ENCODE measurements around the gene UVRAG.

The UVRAG gene

GRCh38 chr11:75800136-75800675 lies 14.8 kb upstream of the UVRAG start:
- Histone ChIP-seq H3K4me3 (ENCODE audit: low read depth in 1 of 2, low read length in 2 of 2) (no peak overlapping the region), H3K27me3 (ENCODE audit: low read depth, low read length) (no peaks in the 10 kb centered on the region), H3K4me1 (ENCODE audit: control insufficient read depth in 1 of 2, insufficient read depth in 2 of 2, low read length in 2 of 2) (no peaks in the 10 kb centered on the region), H3K36me3 (ENCODE audit: control insufficient read depth in 1 of 2, insufficient read depth in 2 of 2, low read length in 2 of 2) (no peaks in the 10 kb centered on the region), H3K27ac (ENCODE audit: low read length) (no peak overlapping the region), H3K9me3 (ENCODE audit: control insufficient read depth in 1 of 2, low read length in 2 of 2) (no peaks in the 10 kb centered on the region)

GRCh38 chr11:75800728-75801361 lies 14.2 kb upstream of the UVRAG start:
- Histone ChIP-seq H3K4me1 (ENCODE audit: control insufficient read depth in 1 of 2, insufficient read depth in 2 of 2, low read length in 2 of 2) (no peaks in the 10 kb centered on the region), H3K27ac (ENCODE audit: low read length) (no peak overlapping the region), H3K4me3 (ENCODE audit: low read depth in 1 of 2, low read length in 2 of 2) (no peak overlapping the region), H3K27me3 (ENCODE audit: low read depth, low read length) (no peaks in the 10 kb centered on the region), H3K36me3 (ENCODE audit: control insufficient read depth in 1 of 2, insufficient read depth in 2 of 2, low read length in 2 of 2) (no peaks in the 10 kb centered on the region), H3K9me3 (ENCODE audit: control insufficient read depth in 1 of 2, low read length in 2 of 2) (no peaks in the 10 kb centered on the region)

- Histone ChIP-seq H3K27ac (ENCODE audit: low read length) (no peak overlapping the region), H3K9me3 (ENCODE audit: control insufficient read depth in 1 of 2, low read length in 2 of 2) (no peaks in the 10 kb centered on the region), H3K27me3 (ENCODE audit: low read depth, low read length) (no peaks in the 10 kb centered on the region), H3K36me3 (ENCODE audit: control insufficient read depth in 1 of 2, insufficient read depth in 2 of 2, low read length in 2 of 2) (no peaks in the 10 kb centered on the region), H3K4me1 (ENCODE audit: control insufficient read depth in 1 of 2, insufficient read depth in 2 of 2, low read length in 2 of 2) (no peaks in the 10 kb centered on the region), H3K4me3 (ENCODE audit: low read depth in 1 of 2, low read length in 2 of 2) (no peak overlapping the region)
Measured at GRCh38 chr11:75801362-75802020, 13.5 kb upstream of the UVRAG start.

GRCh38 chr11:75802021-75802912 lies 12.7 kb upstream of the UVRAG start:
- Histone ChIP-seq H3K36me3 (ENCODE audit: control insufficient read depth in 1 of 2, insufficient read depth in 2 of 2, low read length in 2 of 2) (no peaks in the 10 kb centered on the region), H3K9me3 (ENCODE audit: control insufficient read depth in 1 of 2, low read length in 2 of 2) (no peaks in the 10 kb centered on the region), H3K4me1 (ENCODE audit: control insufficient read depth in 1 of 2, insufficient read depth in 2 of 2, low read length in 2 of 2) (no peaks in the 10 kb centered on the region), H3K27ac (ENCODE audit: low read length) (no peak overlapping the region), H3K27me3 (ENCODE audit: low read depth, low read length) (no peaks in the 10 kb centered on the region), H3K4me3 (ENCODE audit: low read depth in 1 of 2, low read length in 2 of 2) (no peak overlapping the region)

- no peaks in the 10 kb centered on the region for H3K36me3 ChIP-seq (ENCODE audit: control insufficient read depth in 1 of 2, insufficient read depth in 2 of 2, low read length in 2 of 2)
- no peaks in the 10 kb centered on the region for H3K9me3 ChIP-seq (ENCODE audit: control insufficient read depth in 1 of 2, low read length in 2 of 2)
- H3K27ac ChIP-seq (ENCODE audit: low read length): no peak overlapping the region
- no peaks in the 10 kb centered on the region for H3K4me1 ChIP-seq (ENCODE audit: control insufficient read depth in 1 of 2, insufficient read depth in 2 of 2, low read length in 2 of 2)
- H3K27me3 ChIP-seq (ENCODE audit: low read depth, low read length): no peaks in the 10 kb centered on the region
- no peak overlapping the region for H3K4me3 ChIP-seq (ENCODE audit: low read depth in 1 of 2, low read length in 2 of 2)
Measured at GRCh38 chr11:75802913-75803820, 11.8 kb upstream of the UVRAG start.

GRCh38 chr11:75809111-75809510 lies 5.9 kb upstream of the UVRAG start:
- no peaks in the 10 kb centered on the region for H3K27me3 ChIP-seq (ENCODE audit: low read depth, low read length)

GRCh38 chr11:75809991-75810390 lies 5.0 kb upstream of the UVRAG start:
- Histone ChIP-seq H3K27ac (ENCODE audit: low read length) (no peak overlapping the region), H3K4me3 (ENCODE audit: low read depth in 1 of 2, low read length in 2 of 2) (no peak overlapping the region), H3K4me1 (ENCODE audit: control insufficient read depth in 1 of 2, insufficient read depth in 2 of 2, low read length in 2 of 2) (peaks cover 0 to 7% of the 10 kb centered on the region in 2 donors), H3K9me3 (ENCODE audit: control insufficient read depth in 1 of 2, low read length in 2 of 2) (no peaks in the 10 kb centered on the region), H3K36me3 (ENCODE audit: control insufficient read depth in 1 of 2, insufficient read depth in 2 of 2, low read length in 2 of 2) (no peaks in the 10 kb centered on the region), H3K27me3 (ENCODE audit: low read depth, low read length) (no peaks in the 10 kb centered on the region)

More at GRCh38 chr11:75809111-75809510, 5.9 kb upstream of the UVRAG start:
- Histone ChIP-seq H3K27ac (ENCODE audit: low read length) (no peak overlapping the region), H3K4me3 (ENCODE audit: low read depth in 1 of 2, low read length in 2 of 2) (no peak overlapping the region), H3K36me3 (ENCODE audit: control insufficient read depth in 1 of 2, insufficient read depth in 2 of 2, low read length in 2 of 2) (no peaks in the 10 kb centered on the region), H3K9me3 (ENCODE audit: control insufficient read depth in 1 of 2, low read length in 2 of 2) (no peaks in the 10 kb centered on the region), H3K4me1 (ENCODE audit: control insufficient read depth in 1 of 2, insufficient read depth in 2 of 2, low read length in 2 of 2) (peaks cover 0 to 4% of the 10 kb centered on the region in 2 donors)

GRCh38 chr11:75810637-75811390 lies 4.2 kb upstream of the UVRAG start:
- Histone ChIP-seq H3K27me3 (ENCODE audit: low read depth, low read length) (no peaks in the 10 kb centered on the region), H3K4me1 (ENCODE audit: control insufficient read depth in 1 of 2, insufficient read depth in 2 of 2, low read length in 2 of 2) (peaks cover 0 to 7% of the 10 kb centered on the region in 2 donors), H3K27ac (ENCODE audit: low read length) (no peak overlapping the region), H3K36me3 (ENCODE audit: control insufficient read depth in 1 of 2, insufficient read depth in 2 of 2, low read length in 2 of 2) (no peaks in the 10 kb centered on the region), H3K4me3 (ENCODE audit: low read depth in 1 of 2, low read length in 2 of 2) (no peak overlapping the region), H3K9me3 (ENCODE audit: control insufficient read depth in 1 of 2, low read length in 2 of 2) (no peaks in the 10 kb centered on the region)

GRCh38 chr11:75811485-75811884 lies 3.5 kb upstream of the UVRAG start:
- Histone ChIP-seq H3K27ac (ENCODE audit: low read length) (no peak overlapping the region), H3K36me3 (ENCODE audit: control insufficient read depth in 1 of 2, insufficient read depth in 2 of 2, low read length in 2 of 2) (no peaks in the 10 kb centered on the region), H3K4me3 (ENCODE audit: low read depth in 1 of 2, low read length in 2 of 2) (no peak overlapping the region), H3K4me1 (ENCODE audit: control insufficient read depth in 1 of 2, insufficient read depth in 2 of 2, low read length in 2 of 2) (peaks cover 5 to 9% of the 10 kb centered on the region in 2 donors), H3K27me3 (ENCODE audit: low read depth, low read length) (no peaks in the 10 kb centered on the region), H3K9me3 (ENCODE audit: control insufficient read depth in 1 of 2, low read length in 2 of 2) (no peaks in the 10 kb centered on the region)

- H3K27me3 ChIP-seq (ENCODE audit: low read depth, low read length): no peaks in the 10 kb centered on the region
- no peaks in the 10 kb centered on the region for H3K9me3 ChIP-seq (ENCODE audit: control insufficient read depth in 1 of 2, low read length in 2 of 2)
- H3K36me3 ChIP-seq (ENCODE audit: control insufficient read depth in 1 of 2, insufficient read depth in 2 of 2, low read length in 2 of 2): no peaks in the 10 kb centered on the region
- H3K4me1 ChIP-seq (ENCODE audit: control insufficient read depth in 1 of 2, insufficient read depth in 2 of 2, low read length in 2 of 2): peaks cover 14 to 16% of the 10 kb centered on the region in 2 donors
- H3K27ac ChIP-seq (ENCODE audit: low read length): no peak overlapping the region
- no peak overlapping the region for H3K4me3 ChIP-seq (ENCODE audit: low read depth in 1 of 2, low read length in 2 of 2)
Measured at GRCh38 chr11:75812542-75813040, 2.4 kb upstream of the UVRAG start.

Measured in muscle layer of duodenum (tissue), 2 donors.